Activated naive CD4-positive, alpha-beta T cell treated with anti-CD3 and anti-CD28 coated beads, Interleukin-2, amount 50 U/mL, for 72 hours (primary cell): Measurements from ENCODE around the gene PTPN11. TPM values are rescaled to one million over a fixed set of nuclear protein-coding genes. Genes with fewer than 3 reads are reported as not detected.

Experiments
- ATAC-seq, 2 donors: fragments of 150-1000 bp; cut with Tn5 transposase; 2 replicates each; pipeline ENCODE4 v1.10.0; 2021; ENCODE audit warnings: mild to moderate bottlenecking in 2 of 2, moderate library complexity in 2 of 2
- DNase-seq, 2 donors: peaks; one replicate each; pipeline ENCODE4 v3.0.0; 2021 to 2022; ENCODE audit warnings: low spot score in 2 of 2
- H3K27ac Mint-ChIP-seq, 2 donors: one replicate each; pipeline ENCODE4 v1.8.0; 2022; ENCODE audit warnings: mild to moderate bottlenecking in 2 of 2, mixed read lengths in 2 of 2
- H3K36me3 Mint-ChIP-seq, 2 donors: one replicate each; pipeline ENCODE4 v1.8.0; 2022; ENCODE audit warnings: mixed read lengths in 2 of 2
- H3K9me3 Mint-ChIP-seq, 2 donors: one replicate each; pipeline ENCODE4 v1.8.0; 2022; ENCODE audit warnings: mixed read lengths in 2 of 2
- total RNA-seq, 2 donors: library from RNA; stranded (reverse); gene quantifications; one replicate each; pipeline ENCODE4 v1.2.3, GENCODE V29; 2022

Gene PTPN11
- total RNA-seq, 2 donors from 2014 or later: 105 to 118 TPM

GRCh38 chr12:112466835-112467234 lies 48.1 kb downstream of the PTPN11 start:
- no peak for DNase-seq

GRCh38 chr12:112468046-112468445 lies 49.3 kb downstream of the PTPN11 start:
- Mint-ChIP-seq H3K36me3 (peaks cover 6 to 14% of the 10 kb centered on the region in 2 donors), H3K27ac (peak overlapping the region in 1 of 2 donors; percentile 70), H3K9me3 (no peaks in the 10 kb centered on the region)
- no peak for DNase-seq
- no peak for ATAC-seq

More at GRCh38 chr12:112466835-112467234, 48.1 kb downstream of the PTPN11 start:
- peak overlapping the region in 1 of 2 donors; percentile 78 for H3K27ac Mint-ChIP-seq
- no peaks in the 10 kb centered on the region for H3K9me3 Mint-ChIP-seq
- ATAC-seq: no peak
- peaks cover 0 to 10% of the 10 kb centered on the region in 2 donors for H3K36me3 Mint-ChIP-seq

- peak overlapping the region in 1 of 2 donors; percentile 81 for H3K27ac Mint-ChIP-seq
- H3K36me3 Mint-ChIP-seq: peaks cover 15 to 21% of the 10 kb centered on the region in 2 donors
- DNase-seq (no peak), ATAC-seq (no peak)
- no peaks in the 10 kb centered on the region for H3K9me3 Mint-ChIP-seq
Measured at GRCh38 chr12:112473056-112473455, 54.3 kb downstream of the PTPN11 start.

- Mint-ChIP-seq H3K27ac (no peak overlapping the region), H3K9me3 (no peaks in the 10 kb centered on the region), H3K36me3 (peaks cover 42 to 52% of the 10 kb centered on the region in 2 donors)
- no peak for DNase-seq
- no peak for ATAC-seq
Measured at GRCh38 chr12:112479413-112479812, 60.7 kb downstream of the PTPN11 start.

GRCh38 chr12:112480931-112481330 lies 62.2 kb downstream of the PTPN11 start:
- ATAC-seq (no peak), DNase-seq (no peak)
- H3K36me3 Mint-ChIP-seq: peaks cover 43 to 47% of the 10 kb centered on the region in 2 donors
- H3K9me3 Mint-ChIP-seq: no peaks in the 10 kb centered on the region
- H3K27ac Mint-ChIP-seq: peak overlapping the region in 1 of 2 donors; percentile 71

GRCh38 chr12:112482733-112483132 lies 64.0 kb downstream of the PTPN11 start:
- ATAC-seq: no peak
- H3K27ac Mint-ChIP-seq: peak overlapping the region; percentile 25 to 82

GRCh38 chr12:112486361-112486760 lies 67.6 kb downstream of the PTPN11 start:
- ATAC-seq: no peak
- no peaks in the 10 kb centered on the region for H3K9me3 Mint-ChIP-seq
- peak overlapping the region in 1 of 2 donors; percentile 18 for H3K27ac Mint-ChIP-seq
- no peak for DNase-seq
- H3K36me3 Mint-ChIP-seq: peaks cover 29 to 59% of the 10 kb centered on the region in 2 donors

More at GRCh38 chr12:112482733-112483132, 64.0 kb downstream of the PTPN11 start:
- Mint-ChIP-seq H3K36me3 (peaks cover 40 to 60% of the 10 kb centered on the region in 2 donors), H3K9me3 (no peaks in the 10 kb centered on the region)
- DNase-seq: no peak

- peaks cover 24 to 65% of the 10 kb centered on the region in 2 donors for H3K36me3 Mint-ChIP-seq
- ATAC-seq (no peak), DNase-seq (no peak)
- no peak overlapping the region for H3K27ac Mint-ChIP-seq
- no peaks in the 10 kb centered on the region for H3K9me3 Mint-ChIP-seq
Measured at GRCh38 chr12:112488257-112488876, 69.6 kb downstream of the PTPN11 start.

- DNase-seq: no peak
- Mint-ChIP-seq H3K9me3 (no peaks in the 10 kb centered on the region), H3K36me3 (peaks cover 16 to 65% of the 10 kb centered on the region in 2 donors), H3K27ac (no peak overlapping the region)
- no peak for ATAC-seq
Measured at GRCh38 chr12:112489456-112489855, 70.7 kb downstream of the PTPN11 start.

- Mint-ChIP-seq H3K27ac (peak overlapping the region in 1 of 2 donors; percentile 69), H3K36me3 (peaks cover 17 to 51% of the 10 kb centered on the region in 2 donors), H3K9me3 (no peaks in the 10 kb centered on the region)
- ATAC-seq (peak; percentile 97 to 100), DNase-seq (peak in 1 of 2 donors; percentile 29)
Measured at GRCh38 chr12:112496496-112496895, 77.7 kb downstream of the PTPN11 start.

GRCh38 chr12:112498580-112498979 lies 79.8 kb downstream of the PTPN11 start:
- Mint-ChIP-seq H3K9me3 (no peaks in the 10 kb centered on the region), H3K27ac (no peak overlapping the region), H3K36me3 (peaks cover 13 to 33% of the 10 kb centered on the region in 2 donors)
- ATAC-seq (no peak), DNase-seq (no peak)

GRCh38 chr12:112503512-112503911 lies 84.8 kb downstream of the PTPN11 start:
- Mint-ChIP-seq H3K36me3 (peaks cover 19 to 27% of the 10 kb centered on the region in 2 donors), H3K9me3 (no peaks in the 10 kb centered on the region), H3K27ac (peak overlapping the region; percentile 39 to 69)
- DNase-seq (no peak), ATAC-seq (no peak)

GRCh38 chr12:112506513-112507166 lies 87.9 kb downstream of the PTPN11 start:
- peak overlapping the region in 1 of 2 donors; percentile 57 for H3K27ac Mint-ChIP-seq
- no peak for DNase-seq
- ATAC-seq: no peak
- H3K9me3 Mint-ChIP-seq: no peaks in the 10 kb centered on the region
- H3K36me3 Mint-ChIP-seq: peaks cover 19 to 34% of the 10 kb centered on the region in 2 donors

- ATAC-seq (no peak), DNase-seq (no peak)
- peaks cover 0 to 7% of the 10 kb centered on the region in 2 donors for H3K36me3 Mint-ChIP-seq
- no peaks in the 10 kb centered on the region for H3K9me3 Mint-ChIP-seq
- H3K27ac Mint-ChIP-seq: no peak overlapping the region
Measured at GRCh38 chr12:112513471-112513870, 94.7 kb downstream of the PTPN11 start.

GRCh38 chr12:112514456-112514855 lies 95.7 kb downstream of the PTPN11 start:
- ATAC-seq: no peak
- no peaks in the 10 kb centered on the region for H3K9me3 Mint-ChIP-seq
- peaks cover 0 to 7% of the 10 kb centered on the region in 2 donors for H3K36me3 Mint-ChIP-seq
- H3K27ac Mint-ChIP-seq: no peak overlapping the region
- no peak for DNase-seq

GRCh38 chr12:112514926-112515642 lies 96.3 kb downstream of the PTPN11 start:
- Mint-ChIP-seq H3K9me3 (no peaks in the 10 kb centered on the region), H3K36me3 (peaks cover 0 to 7% of the 10 kb centered on the region in 2 donors), H3K27ac (no peak overlapping the region)
- peak in 1 of 2 donors; percentile 29 for ATAC-seq
- no peak for DNase-seq

- DNase-seq (no peak), ATAC-seq (no peak)
- H3K36me3 Mint-ChIP-seq: peaks cover 0 to 7% of the 10 kb centered on the region in 2 donors
- no peak overlapping the region for H3K27ac Mint-ChIP-seq
- no peaks in the 10 kb centered on the region for H3K9me3 Mint-ChIP-seq
Measured at GRCh38 chr12:112515868-112516267, 97.1 kb downstream of the PTPN11 start.
